Activated CD8-positive, alpha-beta T cell treated with anti-CD3 and anti-CD28 coated beads for 36 hours (primary cell): Measurements from ENCODE around the gene YWHAB. TPM values are rescaled to one million over a fixed set of nuclear protein-coding genes. Genes with fewer than 3 reads are reported as not detected.

Experiments
- total RNA-seq, 2 experiments: library from RNA; stranded (reverse); gene quantifications; one replicate each; pipeline ENCODE4 v1.2.3, GENCODE V29; 2021

The YWHAB gene
- total RNA-seq, 2 experiments from 2014 or later, result 220 to 226 TPM

Other genes starting within 250 kb of the YWHAB start
- gene ADA, start 234.0 kb upstream of the YWHAB start, total RNA-seq, result 10 to 100 TPM; 32.8 to 36.7 TPM
- not detected for gene CCN5, start 170.3 kb upstream of the YWHAB start, total RNA-seq
- gene KCNK15, start 139.8 kb upstream of the YWHAB start, total RNA-seq, result under 1 TPM; 0.25 to 0.29 TPM
- not detected for gene RIMS4, start 75.2 kb upstream of the YWHAB start, total RNA-seq
- gene PABPC1L, start 24.4 kb downstream of the YWHAB start, total RNA-seq, result 10 to 100 TPM; 88.4 to 93.8 TPM
- gene TOMM34, start 74.7 kb downstream of the YWHAB start, total RNA-seq, result 10 to 100 TPM; 60.5 to 62.4 TPM
- 100 to 1,000 TPM; 154 to 165 TPM for gene STK4, start 80.8 kb downstream of the YWHAB start, total RNA-seq
- gene KCNS1, start 215.4 kb downstream of the YWHAB start, total RNA-seq, result under 1 TPM; 0.38 to 0.54 TPM
- gene WFDC5, start 229.5 kb downstream of the YWHAB start, total RNA-seq, result not detected
- gene WFDC12, start 238.8 kb downstream of the YWHAB start, total RNA-seq, result not detected